OCI-LY3 (cell line): ENCODE measurements around the gene NUP210L.

Experiments
- CTCF ChIP-seq: fragments of 200-600, 300-600 bp; sonication (generic); IDR thresholded peaks from 2 replicates; pipeline ENCODE4 v1.5.1; 2014; ENCODE audit warnings: antibody characterized with exemption, low read length, low read depth
- EZH2phosphoT487 ChIP-seq: fragments of 200-600 bp; shearing (Covaris generic); IDR thresholded peaks from 2 replicates; pipeline ENCODE4 v1.6.1; 2018; ENCODE audit warnings: antibody characterized with exemption, mixed run types, low read depth

GRCh38 chr1:153959454-153959853 is 195.4 kb downstream of the NUP210L start:
- TF ChIP-seq CTCF, result no peak
- no peak for TF ChIP-seq EZH2phosphoT487
